Measurements from ENCODE around the gene COL8A2.

GRCh38 chr1:36144413-36144812 is 19.4 kb upstream of the COL8A2 start:
- TF ChIP-seq EP300 (conservative IDR thresholded peaks at IDR 0.05; ENCODE audit: poor library complexity, severe bottlenecking) (no peak), SMC3 (conservative IDR thresholded peaks at IDR 0.05; ENCODE audit: poor library complexity) (no peak)

Data from neural cell (in vitro differentiated cells).